ENCODE data around the gene HSPB6. TPM values are rescaled to one million over a fixed set of nuclear protein-coding genes. Genes with fewer than 3 reads are reported as not detected.

The HSPB6 gene
- total and polyA plus RNA-seq, 12 donors = 21.1 to 932 (median 265) TPM

GRCh38 chr19:35730326-35730725 lies 26.5 kb downstream of the HSPB6 start:
- 90 to 96% (median 94%) methylated on average over 15 to 18 of the region's 18 CpGs for WGBS, 4 donors
- H3K27me3 ChIP-seq = no peaks in the 10 kb centered on the region
- H3K27ac ChIP-seq = no peak overlapping the region
- DNase-seq = no peak
- no peak overlapping the region for H3K4me3 ChIP-seq
- intact Hi-C loops (cut with DNase I) = no loop called here
- no peaks in the 10 kb centered on the region for H3K9me3 ChIP-seq (replicated peaks in 1 of 3)
- TF ChIP-seq POLR2A (IDR thresholded peaks at IDR 0.05) = no peak
- no peak for TF ChIP-seq CTCF (IDR thresholded peaks at IDR 0.05)
- peaks cover 0 to 94% of the 10 kb centered on the region in 2 donors for H3K36me3 ChIP-seq (replicated peaks in 1 of 2)
- peaks cover 7 to 9% of the 10 kb centered on the region in 2 donors for H3K4me1 ChIP-seq (replicated peaks in 1 of 2)

GRCh38 chr19:35729763-35730162 lies 27.1 kb downstream of the HSPB6 start:
- 89 to 94% (median 94%) methylated on average over 11 of the region's 11 CpGs for WGBS, 4 donors
- Histone ChIP-seq H3K27me3 (no peaks in the 10 kb centered on the region), H3K36me3 (replicated peaks in 1 of 2) (peaks cover 0 to 95% of the 10 kb centered on the region in 2 donors), H3K9me3 (replicated peaks in 1 of 3) (no peaks in the 10 kb centered on the region), H3K4me3 (no peak overlapping the region), H3K4me1 (replicated peaks in 1 of 2) (peaks cover 7 to 9% of the 10 kb centered on the region in 2 donors), H3K27ac (no peak overlapping the region)
- peak in 2 of 7 donors; percentile 6 to 21 for DNase-seq
- intact Hi-C loops (cut with DNase I) = no loop called here
- no peak for TF ChIP-seq CTCF (IDR thresholded peaks at IDR 0.05)
- no peak for TF ChIP-seq POLR2A (IDR thresholded peaks at IDR 0.05)

- TF ChIP-seq POLR2A (IDR thresholded peaks at IDR 0.05) = no peak
- no peak for TF ChIP-seq CTCF (IDR thresholded peaks at IDR 0.05)
- Histone ChIP-seq H3K9me3 (replicated peaks in 1 of 3) (no peaks in the 10 kb centered on the region), H3K4me1 (replicated peaks in 1 of 2) (peaks cover 6 to 9% of the 10 kb centered on the region in 2 donors), H3K27me3 (no peaks in the 10 kb centered on the region), H3K4me3 (no peak overlapping the region), H3K27ac (no peak overlapping the region), H3K36me3 (replicated peaks in 1 of 2) (peaks cover 0 to 96% of the 10 kb centered on the region in 2 donors)
- DNase-seq = peak in 1 of 7 donors; percentile 20
- intact Hi-C loops (cut with DNase I) = no loop called here
- WGBS, 4 donors = 87 to 92% (median 89%) methylated on average over 17 to 18 of the region's 18 CpGs
Measured at GRCh38 chr19:35729021-35729420, 27.8 kb downstream of the HSPB6 start.

GRCh38 chr19:35727956-35728706 lies 28.7 kb downstream of the HSPB6 start:
- peaks cover 0 to 97% of the 10 kb centered on the region in 2 donors for H3K36me3 ChIP-seq (replicated peaks in 1 of 2)
- TF ChIP-seq POLR2A (IDR thresholded peaks at IDR 0.05) (no peak), CTCF (IDR thresholded peaks at IDR 0.05) (no peak)

More at GRCh38 chr19:35727956-35728706, 28.7 kb downstream of the HSPB6 start:
- no peaks in the 10 kb centered on the region for H3K4me1 ChIP-seq (replicated peaks in 1 of 2)
- 89 to 92% (median 91%) methylated on average over 17 to 19 of the region's 19 CpGs for WGBS, 4 donors
- no peak overlapping the region for H3K4me3 ChIP-seq
- no peaks in the 10 kb centered on the region for H3K9me3 ChIP-seq (replicated peaks in 1 of 3)
- intact Hi-C loops (cut with DNase I) = no loop called here
- no peak overlapping the region for H3K27ac ChIP-seq
- peak in 1 of 7 donors; percentile 3 for DNase-seq
- no peaks in the 10 kb centered on the region for H3K27me3 ChIP-seq

Data from adrenal gland (tissue), 12 donors.